Kidney epithelial cell (primary cell): ENCODE data around the gene SV2B. TPM values are rescaled to one million over a fixed set of nuclear protein-coding genes. Genes with fewer than 3 reads are reported as not detected.
A peak's percentile ranks its signal among the peaks of the same experiment; 100 is the strongest.

ENCODE experiments used
- DNase-seq: peaks from one replicate; pipeline ENCODE4 v3.0.0-alpha.2; 2010; ENCODE audit warnings: low read depth
- H3K27me3 ChIP-seq: 2 replicates; pipeline ENCODE4 v1.6.0; 2011; ENCODE audit warnings: low read length; ENCODE audit not compliant: control insufficient read depth, insufficient read depth
- H3K36me3 ChIP-seq: 2 replicates; pipeline ENCODE4 v1.5.1; 2011; ENCODE audit warnings: low read length; ENCODE audit not compliant: control insufficient read depth, insufficient read depth
- H3K4me3 ChIP-seq: 2 replicates; pipeline ENCODE4 v1.5.1; 2011; ENCODE audit warnings: low read depth, mild to moderate bottlenecking, control low read depth, low read length
- total RNA-seq: library from RNA; depleted of rRNA; stranded (reverse); fragments of >200 nt; gene quantifications from 2 replicates; pipeline ENCODE4 v1.2.3, GENCODE V29; 2015
- TF ChIP-seq, protein P1 (sequence below): IDR thresholded peaks from 2 replicates; pipeline ENCODE4 v1.5.1; 2011; ENCODE audit warnings: mild to moderate bottlenecking, moderate library complexity, low read length, control low read depth, inconsistent platforms; ENCODE audit not compliant: insufficient read depth, poor library complexity, severe bottlenecking

The SV2B gene
- total RNA-seq, 1 donor from 2014 or later = 1.8 TPM

DNA sequence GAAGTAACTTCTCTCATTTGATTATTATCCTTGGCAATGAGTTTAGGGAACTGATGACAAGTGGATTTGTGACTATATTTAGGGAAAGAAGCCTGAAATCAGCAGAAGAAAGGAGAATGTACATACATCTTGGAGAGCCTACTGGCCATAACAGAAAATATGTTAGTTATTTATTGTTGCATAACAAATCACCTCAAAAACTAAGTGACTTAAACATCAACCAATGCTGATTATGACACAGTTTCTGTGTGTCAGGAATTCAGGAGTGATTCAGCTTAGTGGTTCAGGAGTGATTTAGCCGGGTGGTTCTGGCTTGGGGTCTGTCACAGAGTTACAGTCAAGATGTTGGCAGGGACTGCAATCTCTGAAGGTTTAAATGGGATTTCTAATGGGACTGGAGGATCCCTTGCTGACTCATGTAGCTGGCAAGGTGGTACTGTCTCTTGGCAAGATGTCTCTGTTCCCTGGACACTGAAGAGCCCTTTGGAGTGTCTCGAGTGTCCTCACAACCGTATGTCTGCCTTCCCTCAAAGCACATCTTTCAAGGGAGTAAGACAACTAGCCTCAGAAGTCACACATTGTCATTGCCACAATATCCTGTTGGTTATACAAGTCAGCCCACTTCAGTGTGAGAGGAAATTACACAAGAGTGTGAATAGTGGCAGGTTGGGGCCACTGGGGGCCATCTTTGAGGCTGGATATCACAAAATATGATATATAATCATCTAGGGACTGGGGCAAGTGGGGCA lies 248.9 kb downstream of the SV2B start:
- Histone ChIP-seq H3K36me3 (no peaks in the 10 kb centered on the region), H3K27me3 (no peaks in the 10 kb centered on the region), H3K4me3 (no peak overlapping the region)
- peak; percentile 5 for DNase-seq
- TF ChIP-seq, protein P1, sequence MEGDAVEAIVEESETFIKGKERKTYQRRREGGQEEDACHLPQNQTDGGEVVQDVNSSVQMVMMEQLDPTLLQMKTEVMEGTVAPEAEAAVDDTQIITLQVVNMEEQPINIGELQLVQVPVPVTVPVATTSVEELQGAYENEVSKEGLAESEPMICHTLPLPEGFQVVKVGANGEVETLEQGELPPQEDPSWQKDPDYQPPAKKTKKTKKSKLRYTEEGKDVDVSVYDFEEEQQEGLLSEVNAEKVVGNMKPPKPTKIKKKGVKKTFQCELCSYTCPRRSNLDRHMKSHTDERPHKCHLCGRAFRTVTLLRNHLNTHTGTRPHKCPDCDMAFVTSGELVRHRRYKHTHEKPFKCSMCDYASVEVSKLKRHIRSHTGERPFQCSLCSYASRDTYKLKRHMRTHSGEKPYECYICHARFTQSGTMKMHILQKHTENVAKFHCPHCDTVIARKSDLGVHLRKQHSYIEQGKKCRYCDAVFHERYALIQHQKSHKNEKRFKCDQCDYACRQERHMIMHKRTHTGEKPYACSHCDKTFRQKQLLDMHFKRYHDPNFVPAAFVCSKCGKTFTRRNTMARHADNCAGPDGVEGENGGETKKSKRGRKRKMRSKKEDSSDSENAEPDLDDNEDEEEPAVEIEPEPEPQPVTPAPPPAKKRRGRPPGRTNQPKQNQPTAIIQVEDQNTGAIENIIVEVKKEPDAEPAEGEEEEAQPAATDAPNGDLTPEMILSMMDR = no peak

Other genes starting within 250 kb of the SV2B start
- 103 and 124 TPM in 2 replicates for gene FURIN, start 231.7 kb upstream of the SV2B start, total RNA-seq
- gene FES, start 215.8 kb upstream of the SV2B start, total RNA-seq = 15.1 and 15.6 TPM in 2 replicates
- 31.1 and 33.3 TPM in 2 replicates for gene MAN2A2, start 197.0 kb upstream of the SV2B start, total RNA-seq
- 20.0 and 24.4 TPM in 2 replicates for gene HDDC3, start 167.7 kb upstream of the SV2B start, total RNA-seq
- 50.1 and 62.7 TPM in 2 replicates for gene UNC45A, start 165.0 kb upstream of the SV2B start, total RNA-seq
- gene RCCD1, start 145.4 kb upstream of the SV2B start, total RNA-seq = 8.9 and 12.5 TPM in 2 replicates
- gene PRC1, start 105.7 kb upstream of the SV2B start, total RNA-seq = 17.0 and 30.0 TPM in 2 replicates
- 15.5 and 19.7 TPM in 2 replicates for gene VPS33B, start 77.7 kb upstream of the SV2B start, total RNA-seq